Measurements from ENCODE around the gene SLCO3A1.

SLCO3A1 gene

DNA sequence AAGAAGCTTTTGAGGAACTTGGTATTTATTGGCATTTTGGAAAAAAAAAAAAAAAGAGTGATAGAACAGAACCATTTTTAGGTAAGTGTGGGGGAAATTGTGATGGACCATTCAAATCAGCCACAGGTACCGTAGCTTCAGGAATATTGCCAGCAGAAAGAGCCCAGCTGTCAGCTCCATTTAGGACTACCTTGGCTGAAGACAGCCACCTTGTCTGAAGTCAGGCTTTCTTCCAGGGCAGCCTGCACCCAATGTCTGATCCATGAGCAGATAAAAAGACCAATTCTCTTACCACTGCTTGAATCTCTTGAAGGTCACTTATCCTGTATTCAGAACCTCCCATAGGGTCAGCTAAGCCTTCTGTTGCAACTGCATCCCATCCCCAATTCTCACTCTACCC lies 37.6 kb downstream of the SLCO3A1 start:
- no peak overlapping the region for H4K8ac ChIP-seq (ENCODE audit: low read depth, low read length)
- H2BK120ac ChIP-seq (ENCODE audit: insufficient read depth, low read length, poor library complexity), result no peak overlapping the region
- H2BK5ac ChIP-seq (ENCODE audit: low read depth, low read length, poor library complexity), result no peak overlapping the region
- no peak overlapping the region for H2AFZ ChIP-seq (ENCODE audit: insufficient read depth, low read length, poor library complexity)
- H3K79me1 ChIP-seq (ENCODE audit: low read length), result no peaks in the 10 kb centered on the region
- H3K4ac ChIP-seq (ENCODE audit: low read depth, low read length), result no peak overlapping the region
- no peak for DNase-seq
- H3K14ac ChIP-seq (ENCODE audit: low read length), result no peak overlapping the region
- H3K27me3 ChIP-seq (ENCODE audit: insufficient read depth, low read length), result no peaks in the 10 kb centered on the region
- no peaks in the 10 kb centered on the region for H3K79me2 ChIP-seq (ENCODE audit: control insufficient read depth, insufficient read depth, low read length, poor library complexity)
- no peak overlapping the region for H3K4me2 ChIP-seq (ENCODE audit: low read length)
- H3K23ac ChIP-seq (ENCODE audit: low read length), result no peak overlapping the region
- H2AK5ac ChIP-seq (ENCODE audit: low read length), result no peak overlapping the region
- H3K9me3 ChIP-seq (ENCODE audit: insufficient read depth, low read depth, low read length), result no peaks in the 10 kb centered on the region
- no peaks in the 10 kb centered on the region for H3K4me1 ChIP-seq (ENCODE audit: control insufficient read depth in 1 of 2, insufficient read depth in 2 of 2, low read length in 2 of 2)
- no CpG with 5 or more reads among the region's 1 CpG for WGBS (ENCODE audit: extremely low coverage, insufficient coverage, insufficient read length)
- H4K12ac ChIP-seq (ENCODE audit: low read depth, low read length), result no peak overlapping the region
- no peak overlapping the region for H2BK12ac ChIP-seq (ENCODE audit: low read length)
- H3K36me3 ChIP-seq (ENCODE audit: control insufficient read depth in 1 of 2, insufficient read depth in 2 of 2, low read length in 2 of 2), result no peaks in the 10 kb centered on the region
- H3K18ac ChIP-seq (ENCODE audit: low read length), result no peak overlapping the region
- no peak overlapping the region for H4K91ac ChIP-seq (ENCODE audit: low read depth, low read length)
- no peak overlapping the region for H3K9ac ChIP-seq (ENCODE audit: low read length)
- no peak overlapping the region for H3K4me3 ChIP-seq (ENCODE audit: low read depth, low read length)
- no peak overlapping the region for H3K27ac ChIP-seq (ENCODE audit: low read depth, low read length)

DNA sequence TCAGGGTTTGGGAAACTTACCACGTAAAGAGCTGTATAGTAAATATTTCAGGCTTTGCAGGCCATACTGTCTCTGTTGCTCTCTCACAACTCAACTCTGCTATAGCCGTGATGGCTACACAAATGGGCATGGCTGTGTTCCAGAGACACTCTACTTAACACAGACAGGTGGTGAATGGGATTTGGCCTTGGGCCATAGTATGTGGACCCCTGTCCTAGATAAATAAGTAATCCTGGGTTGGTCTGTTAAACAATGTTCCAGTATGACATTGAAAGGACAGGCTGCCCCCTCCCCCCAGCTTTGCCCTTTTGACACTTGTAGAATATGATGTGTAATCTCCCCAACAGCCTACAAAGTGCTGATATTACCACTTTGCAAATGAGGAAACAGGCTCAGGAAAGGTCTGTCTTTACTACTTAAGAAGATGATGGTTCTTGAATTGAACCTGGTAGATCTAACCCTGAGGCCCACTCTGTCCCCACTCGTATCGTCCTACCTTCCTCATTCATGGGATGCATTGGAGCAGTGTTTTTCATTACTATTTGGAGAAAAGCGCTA lies 38.4 kb downstream of the SLCO3A1 start:
- Histone ChIP-seq H3K79me1 (ENCODE audit: low read length) (no peaks in the 10 kb centered on the region), H3K23ac (ENCODE audit: low read length) (no peak overlapping the region), H3K27ac (ENCODE audit: low read depth, low read length) (no peak overlapping the region), H4K12ac (ENCODE audit: low read depth, low read length) (no peak overlapping the region), H3K9ac (ENCODE audit: low read length) (no peak overlapping the region), H3K4me1 (ENCODE audit: control insufficient read depth in 1 of 2, insufficient read depth in 2 of 2, low read length in 2 of 2) (no peaks in the 10 kb centered on the region), H3K79me2 (ENCODE audit: control insufficient read depth, insufficient read depth, low read length, poor library complexity) (no peaks in the 10 kb centered on the region), H3K27me3 (ENCODE audit: insufficient read depth, low read length) (no peaks in the 10 kb centered on the region), H4K8ac (ENCODE audit: low read depth, low read length) (no peak overlapping the region), H3K4ac (ENCODE audit: low read depth, low read length) (no peak overlapping the region), H3K4me2 (ENCODE audit: low read length) (no peak overlapping the region), H3K4me3 (ENCODE audit: low read depth, low read length) (no peak overlapping the region), H3K36me3 (ENCODE audit: control insufficient read depth in 1 of 2, insufficient read depth in 2 of 2, low read length in 2 of 2) (no peaks in the 10 kb centered on the region), H2BK12ac (ENCODE audit: low read length) (no peak overlapping the region), H4K91ac (ENCODE audit: low read depth, low read length) (no peak overlapping the region), H3K9me3 (ENCODE audit: insufficient read depth, low read depth, low read length) (no peaks in the 10 kb centered on the region), H3K14ac (ENCODE audit: low read length) (no peak overlapping the region), H2BK120ac (ENCODE audit: insufficient read depth, low read length, poor library complexity) (no peak overlapping the region), H3K18ac (ENCODE audit: low read length) (no peak overlapping the region), H2AK5ac (ENCODE audit: low read length) (no peak overlapping the region), H2AFZ (ENCODE audit: insufficient read depth, low read length, poor library complexity) (no peak overlapping the region), H2BK5ac (ENCODE audit: low read depth, low read length, poor library complexity) (no peak overlapping the region)
- DNase-seq, result no peak
- no CpG with 5 or more reads among the region's 5 CpGs for WGBS (ENCODE audit: extremely low coverage, insufficient coverage, insufficient read length)

- H3K79me1 ChIP-seq (ENCODE audit: low read length), result no peaks in the 10 kb centered on the region
- no peak overlapping the region for H2BK12ac ChIP-seq (ENCODE audit: low read length)
- no peak overlapping the region for H2BK120ac ChIP-seq (ENCODE audit: insufficient read depth, low read length, poor library complexity)
- H3K14ac ChIP-seq (ENCODE audit: low read length), result no peak overlapping the region
- WGBS (ENCODE audit: extremely low coverage, insufficient coverage, insufficient read length), result no CpG with 5 or more reads among the region's 5 CpGs
- no peak overlapping the region for H3K18ac ChIP-seq (ENCODE audit: low read length)
- H3K36me3 ChIP-seq (ENCODE audit: control insufficient read depth in 1 of 2, insufficient read depth in 2 of 2, low read length in 2 of 2), result no peaks in the 10 kb centered on the region
- H2AK5ac ChIP-seq (ENCODE audit: low read length), result no peak overlapping the region
- no peak for DNase-seq
- no peaks in the 10 kb centered on the region for H3K4me1 ChIP-seq (ENCODE audit: control insufficient read depth in 1 of 2, insufficient read depth in 2 of 2, low read length in 2 of 2)
- H3K4me2 ChIP-seq (ENCODE audit: low read length), result no peak overlapping the region
- no peak overlapping the region for H3K23ac ChIP-seq (ENCODE audit: low read length)
- H2AFZ ChIP-seq (ENCODE audit: insufficient read depth, low read length, poor library complexity), result no peak overlapping the region
- H3K4me3 ChIP-seq (ENCODE audit: low read depth, low read length), result no peak overlapping the region
- H3K79me2 ChIP-seq (ENCODE audit: control insufficient read depth, insufficient read depth, low read length, poor library complexity), result no peaks in the 10 kb centered on the region
- H4K91ac ChIP-seq (ENCODE audit: low read depth, low read length), result no peak overlapping the region
- H2BK5ac ChIP-seq (ENCODE audit: low read depth, low read length, poor library complexity), result no peak overlapping the region
- no peak overlapping the region for H4K12ac ChIP-seq (ENCODE audit: low read depth, low read length)
- H3K9me3 ChIP-seq (ENCODE audit: insufficient read depth, low read depth, low read length), result no peaks in the 10 kb centered on the region
- H4K8ac ChIP-seq (ENCODE audit: low read depth, low read length), result no peak overlapping the region
- H3K4ac ChIP-seq (ENCODE audit: low read depth, low read length), result no peak overlapping the region
- H3K27me3 ChIP-seq (ENCODE audit: insufficient read depth, low read length), result no peaks in the 10 kb centered on the region
- H3K27ac ChIP-seq (ENCODE audit: low read depth, low read length), result no peak overlapping the region
- H3K9ac ChIP-seq (ENCODE audit: low read length), result no peak overlapping the region
These were observed 38.9 kb downstream of the SLCO3A1 start for GRCh38 chr15:91892436-91892835.

- H2AK5ac ChIP-seq (ENCODE audit: low read length), result no peak overlapping the region
- H3K4me1 ChIP-seq (ENCODE audit: control insufficient read depth in 1 of 2, insufficient read depth in 2 of 2, low read length in 2 of 2), result no peaks in the 10 kb centered on the region
- no peak overlapping the region for H3K14ac ChIP-seq (ENCODE audit: low read length)
- no peak overlapping the region for H4K91ac ChIP-seq (ENCODE audit: low read depth, low read length)
- no peak overlapping the region for H4K8ac ChIP-seq (ENCODE audit: low read depth, low read length)
- no peak overlapping the region for H3K27ac ChIP-seq (ENCODE audit: low read depth, low read length)
- H3K18ac ChIP-seq (ENCODE audit: low read length), result no peak overlapping the region
- WGBS (ENCODE audit: extremely low coverage, insufficient coverage, insufficient read length), result no CpG with 5 or more reads among the region's 5 CpGs
- no peaks in the 10 kb centered on the region for H3K27me3 ChIP-seq (ENCODE audit: insufficient read depth, low read length)
- H3K23ac ChIP-seq (ENCODE audit: low read length), result peak overlapping the region; percentile 86
- no peak for DNase-seq
- no peak overlapping the region for H3K9ac ChIP-seq (ENCODE audit: low read length)
- no peak overlapping the region for H3K4me3 ChIP-seq (ENCODE audit: low read depth, low read length)
- H4K12ac ChIP-seq (ENCODE audit: low read depth, low read length), result no peak overlapping the region
- H2BK5ac ChIP-seq (ENCODE audit: low read depth, low read length, poor library complexity), result no peak overlapping the region
- no peak overlapping the region for H3K4ac ChIP-seq (ENCODE audit: low read depth, low read length)
- H3K9me3 ChIP-seq (ENCODE audit: insufficient read depth, low read depth, low read length), result no peaks in the 10 kb centered on the region
- H3K79me1 ChIP-seq (ENCODE audit: low read length), result no peaks in the 10 kb centered on the region
- H2AFZ ChIP-seq (ENCODE audit: insufficient read depth, low read length, poor library complexity), result no peak overlapping the region
- no peak overlapping the region for H2BK120ac ChIP-seq (ENCODE audit: insufficient read depth, low read length, poor library complexity)
- no peak overlapping the region for H3K4me2 ChIP-seq (ENCODE audit: low read length)
- no peak overlapping the region for H2BK12ac ChIP-seq (ENCODE audit: low read length)
- H3K79me2 ChIP-seq (ENCODE audit: control insufficient read depth, insufficient read depth, low read length, poor library complexity), result no peaks in the 10 kb centered on the region
- H3K36me3 ChIP-seq (ENCODE audit: control insufficient read depth in 1 of 2, insufficient read depth in 2 of 2, low read length in 2 of 2), result no peaks in the 10 kb centered on the region
These were observed 41.1 kb downstream of the SLCO3A1 start for GRCh38 chr15:91894606-91895005.
